GM18861 (cell line): ENCODE data around the gene RAET1E.
"Not testable (repeated sequence)": the region's sequence is repeated elsewhere in the genome, so short reads cannot be mapped to it uniquely, and the experiment has no call there.

Experiments used
- ATAC-seq: cut with Tn5 transposase; IDR thresholded peaks from one replicate; pipeline ENCODE4 v1.9.1; 2021; ENCODE audit not compliant: unreplicated experiment

Gene RAET1E

DNA sequence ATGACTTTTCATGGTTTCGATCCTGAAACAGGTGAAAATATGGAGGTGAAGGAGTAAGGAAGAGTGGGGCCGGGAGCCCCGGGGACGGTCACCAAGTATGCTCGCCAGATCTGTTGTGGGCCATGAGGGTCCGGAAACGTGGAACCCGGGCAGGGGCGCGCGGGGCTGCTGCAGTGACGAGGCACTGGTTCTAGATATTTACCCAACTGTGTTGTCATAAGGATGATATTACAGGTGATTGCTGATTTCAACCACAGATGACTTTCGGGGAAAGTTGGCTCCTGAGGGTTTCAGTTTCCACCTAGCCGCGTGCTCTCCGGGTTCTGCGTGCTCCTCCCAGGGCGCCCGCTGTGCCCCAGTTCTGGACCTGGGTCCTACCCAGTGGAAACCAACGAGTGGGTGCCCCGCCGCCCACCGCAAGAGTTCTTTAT lies 12.8 kb upstream of the RAET1E start:
- ATAC-seq, result no peak

GRCh38 chr6:149909701-149910470 lies 12.0 kb upstream of the RAET1E start:
- ATAC-seq, result no peak

DNA sequence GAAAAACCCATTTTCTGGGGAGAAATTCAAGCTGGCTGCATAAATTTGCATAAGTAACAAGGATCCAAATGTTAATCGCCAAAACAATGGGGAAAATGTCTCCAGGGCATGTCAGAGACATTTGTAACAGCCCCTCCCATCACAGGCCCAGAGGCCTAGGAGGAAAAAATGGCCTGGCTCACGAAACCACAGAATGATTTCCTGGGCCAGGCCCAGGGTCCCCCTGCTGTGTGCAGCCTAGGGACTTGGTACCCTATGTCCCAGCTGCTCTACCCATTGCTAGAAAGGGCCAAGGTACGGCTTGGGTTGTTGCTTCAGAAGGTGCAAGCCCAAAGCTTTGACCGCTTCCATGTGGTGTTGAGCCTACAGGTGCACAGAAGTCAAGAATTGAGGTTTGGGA lies 10.6 kb upstream of the RAET1E start:
- not testable (repeated sequence) for ATAC-seq

DNA sequence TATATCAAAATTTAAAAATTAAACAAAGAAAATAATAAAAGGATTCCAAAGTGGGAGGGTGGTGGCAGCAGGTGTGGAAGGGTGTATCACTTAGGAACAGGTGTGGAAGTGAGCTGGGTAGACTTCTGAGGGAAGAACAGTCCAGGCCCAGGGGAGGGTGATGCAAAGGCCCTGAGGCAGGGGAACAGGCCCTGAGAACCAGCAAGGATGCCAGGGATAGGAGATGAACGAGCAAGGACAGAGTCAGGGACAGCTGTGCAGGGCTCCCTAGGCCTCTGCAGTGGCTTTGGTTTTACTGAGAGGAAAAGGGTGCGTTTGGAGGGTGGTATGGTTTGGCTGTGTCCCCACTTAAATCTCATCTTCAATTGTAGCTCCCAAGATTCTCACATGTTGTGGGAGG lies 9.4 kb upstream of the RAET1E start:
- no peak for ATAC-seq

- no peak for ATAC-seq
These were observed 8.5 kb upstream of the RAET1E start for GRCh38 chr6:149906405-149906804.

GRCh38 chr6:149905911-149906371 lies 8.0 kb upstream of the RAET1E start:
- no peak for ATAC-seq

DNA sequence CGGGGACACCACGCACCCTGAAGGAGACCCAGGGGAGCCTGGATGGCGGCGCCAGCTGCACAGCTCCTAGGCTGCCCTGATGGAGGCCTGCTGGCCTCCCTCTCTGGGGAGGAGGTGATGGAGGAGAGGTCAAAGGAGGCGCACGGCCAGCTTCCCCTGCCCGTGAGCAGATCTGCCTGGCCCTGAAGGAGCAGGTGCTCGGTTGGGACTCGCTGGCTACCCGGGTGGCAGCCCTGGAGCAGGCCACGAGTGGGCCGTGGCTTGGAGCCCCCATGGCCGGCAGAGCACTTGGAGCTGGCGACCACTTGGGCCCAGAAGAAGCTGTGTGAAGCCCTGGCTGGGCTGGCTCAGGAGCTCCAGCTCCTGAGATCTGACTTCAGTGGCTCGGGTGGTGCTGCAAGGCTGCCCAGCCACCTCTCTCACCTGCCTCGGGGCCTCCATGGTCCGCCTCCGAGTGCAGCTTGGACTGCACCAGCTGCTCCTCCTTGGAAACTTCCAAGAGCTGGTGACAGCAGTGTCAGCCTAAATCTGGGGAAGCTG lies 7.5 kb upstream of the RAET1E start:
- no peak for ATAC-seq

DNA sequence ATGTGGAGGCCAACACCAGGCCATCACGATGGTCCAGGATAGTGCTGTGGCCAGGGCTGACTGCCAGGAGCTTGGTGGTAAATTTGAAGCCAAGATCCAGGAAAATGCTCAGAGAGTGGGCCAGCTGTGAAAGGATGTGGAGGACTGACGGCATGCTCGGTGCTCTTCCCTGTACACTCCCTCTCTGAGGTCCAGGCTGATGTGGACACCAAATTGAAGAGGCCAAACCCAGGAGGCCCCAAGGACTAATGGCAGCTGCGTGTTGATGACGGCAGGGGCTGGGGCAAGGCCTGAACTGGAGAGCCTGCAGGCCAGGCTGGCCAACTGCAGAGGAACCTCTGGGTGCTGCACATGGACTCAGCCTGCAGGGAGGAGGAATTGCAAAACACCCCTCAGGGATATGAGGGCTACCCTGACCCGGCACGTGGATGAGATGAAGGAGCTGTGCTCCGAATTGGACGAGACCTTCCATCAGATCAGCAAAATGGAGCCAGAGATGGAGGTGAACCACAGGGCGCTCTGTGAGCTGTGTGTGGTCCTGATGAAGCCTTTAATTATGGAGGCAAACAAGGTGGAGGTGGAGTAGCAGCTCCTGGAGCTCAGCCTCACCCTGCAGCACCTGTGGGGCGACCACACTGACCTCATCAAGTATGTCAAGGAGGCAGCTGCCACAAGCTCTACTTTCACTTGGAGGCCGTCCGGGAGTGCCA lies 6.9 kb upstream of the RAET1E start:
- no peak for ATAC-seq

GRCh38 chr6:149903938-149904611 lies 6.2 kb upstream of the RAET1E start:
- no peak for ATAC-seq

GRCh38 chr6:149901444-149902140 lies 3.7 kb upstream of the RAET1E start:
- ATAC-seq, result no peak

GRCh38 chr6:149900620-149901443 lies 2.9 kb upstream of the RAET1E start:
- ATAC-seq, result no peak

GRCh38 chr6:149899926-149900619 lies 2.2 kb upstream of the RAET1E start:
- ATAC-seq, result no peak

- no peak for ATAC-seq
These were observed 1.6 kb upstream of the RAET1E start for GRCh38 chr6:149899486-149899885.

DNA sequence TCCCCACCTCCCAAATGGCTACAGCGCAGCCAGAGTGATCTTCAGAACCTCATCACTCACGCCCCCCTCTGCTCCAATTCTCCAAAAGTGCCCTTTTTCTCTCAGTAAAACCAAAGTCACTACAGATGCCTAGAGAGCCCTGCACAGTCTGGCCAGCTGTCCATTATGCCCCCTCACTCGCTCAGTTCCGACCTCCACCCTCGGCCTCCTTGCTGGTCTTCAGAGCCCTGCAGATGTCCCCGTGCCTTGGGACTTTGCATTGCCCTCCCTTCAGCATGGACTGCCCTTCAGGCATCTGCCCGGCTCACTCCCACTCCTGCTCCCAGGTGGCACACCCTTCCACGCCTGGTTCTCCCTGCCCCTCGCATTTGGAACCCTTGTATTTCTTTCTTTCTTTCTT lies 1.1 kb upstream of the RAET1E start:
- ATAC-seq, result no peak

DNA sequence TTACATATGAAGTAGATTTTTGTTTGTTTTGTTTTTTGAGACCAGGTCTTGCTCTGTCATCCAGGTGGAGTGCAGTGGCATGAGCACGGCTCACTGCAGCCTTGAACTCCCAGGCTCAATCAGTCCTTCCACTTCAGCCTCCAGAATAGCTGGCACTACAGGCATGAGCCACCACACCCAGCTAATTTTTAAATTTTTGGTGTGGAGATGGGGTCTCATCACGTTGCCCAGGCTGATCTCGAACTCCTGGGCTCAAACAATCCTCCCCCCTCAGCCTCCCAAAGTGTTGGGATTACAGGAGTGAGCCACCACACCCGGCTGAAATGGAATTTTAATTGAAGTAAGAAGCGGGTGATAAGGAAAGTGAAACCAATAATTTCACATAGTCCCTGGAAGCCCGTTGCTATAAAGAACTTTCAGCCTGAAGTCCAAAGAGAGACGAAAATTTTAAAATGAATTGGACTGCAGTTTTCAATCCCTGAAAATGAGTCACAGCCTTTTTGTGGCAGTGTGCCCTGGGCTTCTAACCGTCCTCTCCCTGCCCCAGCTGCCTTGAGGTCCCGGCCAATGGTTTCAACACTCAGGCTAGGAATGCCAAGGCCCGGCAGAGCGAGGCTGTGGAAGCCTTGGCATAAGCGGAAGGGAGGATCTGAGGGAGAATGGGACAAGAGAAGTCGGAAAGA lies 757 bp downstream of the RAET1E start:
- ATAC-seq, result no peak

- ATAC-seq, result no peak
These were observed 1.4 kb downstream of the RAET1E start for GRCh38 chr6:149896491-149896890.

- no peak for ATAC-seq
These were observed 2.1 kb downstream of the RAET1E start for GRCh38 chr6:149895833-149896271.

DNA sequence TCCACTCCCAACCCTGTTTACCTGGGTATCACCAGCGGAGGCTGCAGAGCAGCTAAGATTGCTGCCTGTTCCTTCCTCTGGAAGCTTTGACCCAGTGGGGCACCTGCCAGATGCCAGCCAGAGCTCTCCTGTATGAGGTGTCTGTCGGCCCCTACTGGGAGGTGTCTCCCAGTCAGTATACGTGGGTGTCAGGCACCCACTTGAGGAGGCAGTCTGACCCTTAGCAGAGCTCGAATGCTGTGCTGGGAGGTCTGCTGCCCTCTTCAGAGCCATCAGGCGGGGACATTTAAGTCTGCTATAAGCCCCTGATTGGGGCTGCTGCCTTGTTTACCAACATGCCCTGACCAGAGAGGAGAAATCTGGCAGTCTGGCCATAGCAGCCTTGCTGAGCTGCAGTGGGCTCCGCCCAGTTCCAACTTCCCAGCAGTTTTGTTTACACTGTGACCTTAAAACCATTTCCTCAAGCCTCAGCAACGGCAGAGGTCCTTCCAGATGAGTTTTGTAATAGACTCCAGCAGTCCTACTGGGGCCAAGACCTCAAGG lies 2.8 kb downstream of the RAET1E start:
- ATAC-seq, result no peak

DNA sequence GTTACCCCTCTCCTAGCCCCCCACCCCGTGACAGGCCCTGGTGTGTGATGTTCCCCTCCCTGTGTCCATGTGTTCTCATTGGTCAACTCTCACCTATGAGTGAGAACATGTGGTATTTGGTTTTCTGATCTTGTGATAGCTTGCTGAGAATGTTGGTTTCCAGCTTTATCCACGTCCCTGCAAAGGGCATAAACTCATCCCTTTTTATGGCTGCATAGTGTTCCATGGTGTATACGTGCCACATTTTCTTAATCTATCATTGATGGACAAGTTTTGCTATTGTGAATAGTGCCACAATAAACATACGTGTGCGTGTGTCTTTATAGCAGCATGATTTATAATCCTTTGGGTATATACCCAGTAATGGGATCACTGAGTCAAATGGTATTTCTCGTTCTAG lies 6.0 kb downstream of the RAET1E start:
- not testable (repeated sequence) for ATAC-seq
